HEK293T (cell line): Measurements from ENCODE around the gene HNRNPH1.
A peak's percentile ranks its signal among the peaks of the same experiment; 100 is the strongest.

Source experiments
- CTCF ChIA-PET: fragments of 350-600 bp; formaldehyde crosslinking; extraction: SDS; loops from one replicate; lab custom pipeline; 2021; ENCODE audit warnings: antibody characterized with exemption, inconsistent platforms; lab: Yijun Ruan, JAX
- POLR2A ChIA-PET: fragments of 350-600 bp; formaldehyde crosslinking; extraction: SDS; loops from one replicate; lab custom pipeline; 2020; ENCODE audit warnings: antibody characterized with exemption, inconsistent platforms; lab: Yijun Ruan, JAX
- DNase-seq: peaks from one replicate; pipeline ENCODE4 v3.0.0; 2012; ENCODE audit warnings: mixed read lengths; ENCODE audit errors: extremely low spot score
- ARNT ChIP-seq: fragments of 450-650 bp; IDR thresholded peaks from 2 replicates; pipeline ENCODE4 v1.6.1; 2017; ENCODE audit warnings: mild to moderate bottlenecking
- BHLHE40 ChIP-seq: fragments of 450-650 bp; IDR thresholded peaks from 2 replicates; pipeline ENCODE4 v1.6.1; 2016; ENCODE audit warnings: mild to moderate bottlenecking, moderate library complexity, borderline replicate concordance
- CTBP1 ChIP-seq: fragments of 450-650 bp; IDR thresholded peaks from 2 replicates; pipeline ENCODE4 v1.6.1; 2016; ENCODE audit warnings: borderline replicate concordance
- ELF4 ChIP-seq: fragments of 450-650 bp; IDR thresholded peaks from 2 replicates; pipeline ENCODE4 v1.6.1; 2017; ENCODE audit warnings: antibody characterized with exemption
- FOXA1 ChIP-seq: fragments of 450-650 bp; IDR thresholded peaks from 2 replicates; pipeline ENCODE4 v1.6.1; 2016; ENCODE audit warnings: mild to moderate bottlenecking
- FOXK2 ChIP-seq: fragments of 450-650 bp; IDR thresholded peaks from 2 replicates; pipeline ENCODE4 v1.6.1; 2016; ENCODE audit warnings: mild to moderate bottlenecking
- FOXM1 ChIP-seq: fragments of 450-650 bp; IDR thresholded peaks from 2 replicates; pipeline ENCODE4 v1.6.1; 2017; ENCODE audit warnings: mild to moderate bottlenecking, borderline replicate concordance
- HDGF ChIP-seq: fragments of 450-650 bp; IDR thresholded peaks from 2 replicates; pipeline ENCODE4 v1.6.1; 2017; ENCODE audit warnings: antibody characterized with exemption, borderline replicate concordance
- L3MBTL2 ChIP-seq: fragments of 450-650 bp; conservative IDR thresholded peaks from 2 replicates; pipeline ENCODE4 v1.6.1; 2016; ENCODE audit warnings: mild to moderate bottlenecking
- LEF1 ChIP-seq: fragments of 450-650 bp; IDR thresholded peaks from 2 replicates; pipeline ENCODE4 v1.6.1; 2017; ENCODE audit warnings: mild to moderate bottlenecking, borderline replicate concordance
- NFRKB ChIP-seq: fragments of 450-650 bp; IDR thresholded peaks from 2 replicates; pipeline ENCODE4 v1.6.1; 2016; ENCODE audit warnings: mild to moderate bottlenecking, moderate library complexity
- PKNOX1 ChIP-seq: fragments of 450-650 bp; IDR thresholded peaks from 2 replicates; pipeline ENCODE4 v1.6.1; 2016
- SP1 ChIP-seq: fragments of 450-650 bp; IDR thresholded peaks from 2 replicates; pipeline ENCODE4 v1.6.1; 2017
- SUZ12 ChIP-seq: fragments of 450-650 bp; IDR thresholded peaks from 2 replicates; pipeline ENCODE4 v1.6.1; 2016; ENCODE audit warnings: mild to moderate bottlenecking
- TARDBP ChIP-seq: fragments of 450-650 bp; IDR thresholded peaks from 2 replicates; pipeline ENCODE4 v1.6.1; 2016
- ZNF384 ChIP-seq: fragments of 450-650 bp; IDR thresholded peaks from 2 replicates; pipeline ENCODE4 v1.6.1; 2016

HNRNPH1 gene

GRCh38 chr5:179623906-179624741 is 653 bp upstream of the HNRNPH1 start:
- no peak for TF ChIP-seq BHLHE40
- TF ChIP-seq HDGF, result no peak
- TF ChIP-seq L3MBTL2, result peak; percentile 89
- no peak; the same call in 1 of the 2 replicates for TF ChIP-seq LEF1
- no peak for DNase-seq
- POLR2A ChIA-PET, result interaction anchor here (0.6 to 3.1 kb wide), 47 partner anchors 8 to 1524 kb away, joined by 3 to 67 read pairs (median 4); partner anchors contain the start of genes CBY3, MAML1, RUFY1 and ZNF354B
- CTCF ChIA-PET, result interaction anchor here (1.6 to 1.7 kb wide), 3 partner anchors 11 to 44 kb away, joined by 4 to 10 read pairs (median 6); no protein-coding TSS in a partner anchor

DNA sequence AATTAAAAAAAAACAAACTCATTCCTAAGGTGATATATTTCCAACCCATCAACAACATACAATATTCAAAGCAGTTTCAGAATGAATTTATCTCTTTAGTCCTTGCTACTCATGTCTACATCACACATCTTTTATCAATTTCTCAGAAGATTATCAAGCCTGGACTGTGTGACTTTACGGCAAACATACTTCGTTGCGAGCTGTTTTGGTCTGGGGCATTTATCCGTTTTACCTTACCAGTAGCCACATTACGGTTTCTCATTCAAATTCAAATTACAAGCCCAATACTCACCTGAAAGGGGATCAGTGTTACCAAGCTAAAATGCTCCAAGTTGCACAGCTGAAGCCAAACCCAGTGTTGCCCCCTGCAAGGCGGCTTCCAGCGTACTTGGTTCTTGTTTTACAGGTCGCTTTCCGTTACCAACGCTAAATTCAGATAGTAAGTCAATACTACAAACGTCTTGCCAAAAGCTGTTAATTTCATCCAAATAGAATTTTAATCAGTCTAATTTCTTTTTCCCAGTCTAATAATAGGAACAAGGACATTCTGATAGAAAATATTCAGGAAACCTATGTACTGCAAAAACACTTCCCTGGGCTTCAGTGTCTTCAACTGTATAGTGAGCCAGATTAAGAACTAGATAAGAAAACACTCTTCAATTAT is 1.8 kb downstream of the HNRNPH1 start:
- ChIA-PET CTCF (no interaction called here), POLR2A (interaction anchor here (1.0 to 2.1 kb wide), 3 partner anchors 9 to 51 kb away, joined by 3 to 39 read pairs (median 4); no protein-coding TSS in a partner anchor)
- no peak for DNase-seq
- TF ChIP-seq FOXA1, result no peak
- TF ChIP-seq L3MBTL2, result no peak
- no peak for TF ChIP-seq TARDBP
- TF ChIP-seq SUZ12, result no peak

- TF ChIP-seq NFRKB (no peak), ELF4 (no peak), SUZ12 (no peak), SP1 (no peak), FOXA1 (no peak), L3MBTL2 (no peak), CTBP1 (no peak), LEF1 (no peak), FOXK2 (no peak), PKNOX1 (no peak), FOXM1 (no peak)
- DNase-seq, result no peak
- ChIA-PET CTCF (no interaction called here), POLR2A (interaction anchor here (0.6 to 2.6 kb wide), 3 partner anchors 8 to 111 kb away, joined by 3 to 10 read pairs (median 4); no protein-coding TSS in a partner anchor)
Observed at GRCh38 chr5:179620703-179621350, 2.6 kb downstream of the HNRNPH1 start.

- ChIA-PET CTCF (no interaction called here), POLR2A (interaction anchor here (0.6 to 2.6 kb wide), 4 partner anchors 9 to 110 kb away, joined by 3 to 10 read pairs (median 3); no protein-coding TSS in a partner anchor)
- no peak for DNase-seq
- TF ChIP-seq SUZ12 (no peak), L3MBTL2 (no peak), ZNF384 (no peak), PKNOX1 (0 out of 2 replicates have a peak, but pooled peaks have one; percentile 7)
Observed at GRCh38 chr5:179620293-179620692, 3.2 kb downstream of the HNRNPH1 start.

DNA sequence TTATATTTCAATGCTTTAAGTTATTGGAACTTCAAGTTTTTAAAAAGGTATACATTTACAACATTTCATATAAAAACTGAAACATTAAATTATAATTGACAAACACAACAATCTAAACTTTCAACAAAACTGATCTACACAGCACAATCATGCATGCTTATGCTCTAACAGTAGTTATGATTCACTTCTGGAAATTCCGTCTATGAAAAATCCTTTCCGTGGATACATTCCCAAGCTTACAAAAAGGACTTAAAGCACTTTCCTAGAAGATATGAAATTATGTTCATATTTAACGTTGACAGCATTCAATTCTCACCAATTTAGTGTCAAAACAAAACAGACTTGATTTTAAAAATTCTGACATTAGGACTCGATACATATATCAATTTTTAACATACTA is 3.7 kb downstream of the HNRNPH1 start:
- CTCF ChIA-PET, result no interaction called here
- POLR2A ChIA-PET, result interaction anchor here (0.9 to 2.6 kb wide), 3 partner anchors 9 to 60 kb away, joined by 3 to 10 read pairs (median 3); no protein-coding TSS in a partner anchor
- TF ChIP-seq ARNT, result no peak
- TF ChIP-seq FOXM1, result no peak
- TF ChIP-seq PKNOX1, result no peak
- TF ChIP-seq L3MBTL2, result no peak
- TF ChIP-seq HDGF, result no peak
- TF ChIP-seq BHLHE40, result no peak
- no peak for TF ChIP-seq FOXA1
- TF ChIP-seq SP1, result no peak
- no peak for TF ChIP-seq ELF4
- no peak for TF ChIP-seq TARDBP
- no peak for TF ChIP-seq CTBP1
- no peak for TF ChIP-seq NFRKB
- no peak for TF ChIP-seq FOXK2
- no peak for TF ChIP-seq LEF1
- no peak for TF ChIP-seq SUZ12
- no peak for TF ChIP-seq ZNF384
- no peak for DNase-seq
